Left ventricle myocardium inferior (tissue), 1 donor: Measurements from ENCODE around the gene EPX. TPM values are rescaled to one million over a fixed set of nuclear protein-coding genes. Genes with fewer than 3 reads are reported as not detected.

Source experiments
- DNase-seq: peaks from one replicate; pipeline ENCODE4 v3.0.0-alpha.2; 2020
- H3K27ac ChIP-seq: fragments of 200-600 bp; replicated peaks from 2 replicates; pipeline ENCODE4 v1.8.0; 2021
- H3K27me3 ChIP-seq: fragments of 200-600 bp; 2 replicates; pipeline ENCODE4 v1.8.0; 2021; ENCODE audit warnings: low read depth
- H3K36me3 ChIP-seq: fragments of 200-600 bp; 2 replicates; pipeline ENCODE4 v1.8.0; 2021
- H3K4me1 ChIP-seq: fragments of 200-600 bp; 2 replicates; pipeline ENCODE4 v1.8.0; 2021
- H3K4me3 ChIP-seq: fragments of 200-600 bp; 2 replicates; pipeline ENCODE4 v1.8.0; 2021; ENCODE audit warnings: mild to moderate bottlenecking, moderate library complexity
- H3K9me3 ChIP-seq: fragments of 200-600 bp; replicated peaks from 2 replicates; pipeline ENCODE4 v1.8.0; 2021
- intact Hi-C: fragments of 100-400 bp; cut with micrococcal nuclease; formaldehyde crosslinking; loops from one replicate; pipeline ENCODE4 v1.11.0; 2022
- total RNA-seq: library from RNA; stranded (reverse); fragmentation: NEBNext Ultra II Directional; extraction: Animal tissue kit (Norgen Biotek cat#: 25700); gene quantifications from one replicate; pipeline ENCODE4 v1.2.1, GENCODE V29; 2021
- TF ChIP-seq, protein P1 (sequence below): fragments of 200-600 bp; IDR thresholded peaks from 2 replicates; pipeline ENCODE4 v1.8.0; 2021; ENCODE audit warnings: antibody characterized with exemption, mild to moderate bottlenecking, borderline replicate concordance
- donor health status: DM: no; HTN: yes; CAD: no; lungs with severe emphysema.

The EPX gene
- total RNA-seq, 1 donor from 2014 or later = not detected

DNA sequence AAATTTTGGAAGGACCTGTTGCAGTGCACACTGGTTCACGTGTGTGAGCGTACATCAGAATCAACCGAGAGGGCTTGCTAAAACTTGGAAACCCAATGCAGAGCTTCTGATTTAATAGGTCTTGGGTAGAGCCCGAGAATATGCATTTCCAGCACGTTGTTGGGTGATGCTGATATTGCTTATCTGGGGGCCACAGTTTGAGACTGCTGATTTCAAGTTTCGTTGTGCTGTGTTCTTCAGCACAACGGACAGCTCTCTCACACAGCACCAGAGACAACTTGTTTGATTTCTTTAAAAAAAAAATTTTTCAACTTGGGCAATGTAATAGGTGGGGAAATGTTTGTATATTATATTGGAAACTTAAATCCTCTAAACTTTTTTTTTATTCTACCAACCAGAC is 16.3 kb upstream of the EPX start:
- DNase-seq = no peak
- intact Hi-C loops = no loop called here
- no peaks in the 10 kb centered on the region for H3K9me3 ChIP-seq
- H3K27me3 ChIP-seq = peaks cover 43% of the 10 kb centered on the region
- H3K36me3 ChIP-seq = no peaks in the 10 kb centered on the region
- TF ChIP-seq, protein P1, sequence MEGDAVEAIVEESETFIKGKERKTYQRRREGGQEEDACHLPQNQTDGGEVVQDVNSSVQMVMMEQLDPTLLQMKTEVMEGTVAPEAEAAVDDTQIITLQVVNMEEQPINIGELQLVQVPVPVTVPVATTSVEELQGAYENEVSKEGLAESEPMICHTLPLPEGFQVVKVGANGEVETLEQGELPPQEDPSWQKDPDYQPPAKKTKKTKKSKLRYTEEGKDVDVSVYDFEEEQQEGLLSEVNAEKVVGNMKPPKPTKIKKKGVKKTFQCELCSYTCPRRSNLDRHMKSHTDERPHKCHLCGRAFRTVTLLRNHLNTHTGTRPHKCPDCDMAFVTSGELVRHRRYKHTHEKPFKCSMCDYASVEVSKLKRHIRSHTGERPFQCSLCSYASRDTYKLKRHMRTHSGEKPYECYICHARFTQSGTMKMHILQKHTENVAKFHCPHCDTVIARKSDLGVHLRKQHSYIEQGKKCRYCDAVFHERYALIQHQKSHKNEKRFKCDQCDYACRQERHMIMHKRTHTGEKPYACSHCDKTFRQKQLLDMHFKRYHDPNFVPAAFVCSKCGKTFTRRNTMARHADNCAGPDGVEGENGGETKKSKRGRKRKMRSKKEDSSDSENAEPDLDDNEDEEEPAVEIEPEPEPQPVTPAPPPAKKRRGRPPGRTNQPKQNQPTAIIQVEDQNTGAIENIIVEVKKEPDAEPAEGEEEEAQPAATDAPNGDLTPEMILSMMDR = no peak
- H3K4me1 ChIP-seq = no peaks in the 10 kb centered on the region
- no peak overlapping the region for H3K27ac ChIP-seq
- H3K4me3 ChIP-seq = no peak overlapping the region

DNA sequence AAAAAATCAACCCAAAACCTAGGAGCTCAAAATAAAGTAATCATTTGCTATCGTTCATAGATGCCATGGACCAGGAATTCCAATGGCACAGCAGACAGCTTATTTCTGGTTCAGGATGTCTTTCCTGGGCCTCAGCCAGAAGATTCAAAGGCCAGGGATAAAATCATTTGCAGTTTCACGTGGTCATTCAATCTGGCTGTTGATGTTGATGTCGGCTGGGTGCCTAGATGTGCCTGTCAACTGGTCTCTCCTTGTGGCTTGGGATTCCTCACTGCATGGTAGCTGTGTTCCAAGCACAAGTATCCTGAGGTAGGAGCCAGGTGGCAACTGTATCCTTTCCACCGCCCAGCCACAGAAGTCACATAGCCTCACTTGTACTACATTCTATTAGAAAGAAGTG is 10.7 kb upstream of the EPX start:
- DNase-seq = no peak
- H3K36me3 ChIP-seq = no peaks in the 10 kb centered on the region
- TF ChIP-seq, protein P1 = no peak
- no peak overlapping the region for H3K27ac ChIP-seq
- peaks cover 33% of the 10 kb centered on the region for H3K27me3 ChIP-seq
- no peaks in the 10 kb centered on the region for H3K9me3 ChIP-seq
- intact Hi-C loops = no loop called here
- H3K4me3 ChIP-seq = no peak overlapping the region
- H3K4me1 ChIP-seq = no peaks in the 10 kb centered on the region

DNA sequence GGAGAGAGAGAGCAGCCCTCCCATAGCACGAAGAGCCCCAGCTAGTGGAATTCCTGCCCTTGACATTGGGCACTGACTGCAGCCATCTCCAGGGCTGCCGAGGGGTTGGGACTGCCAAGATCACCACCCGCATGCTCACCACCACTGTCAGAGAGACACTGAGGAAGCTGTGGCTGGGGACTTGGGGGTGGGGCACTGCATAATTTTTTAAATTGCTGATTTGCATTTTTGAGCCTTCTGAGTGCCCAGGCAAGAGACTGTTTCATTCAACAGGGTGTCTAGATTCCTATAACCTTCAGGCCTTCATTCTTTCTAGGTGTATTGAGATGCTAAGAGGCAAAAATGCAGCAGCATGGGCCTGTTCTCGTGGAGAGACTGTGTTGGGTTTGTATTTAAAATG is 9.0 kb upstream of the EPX start:
- intact Hi-C loops = no loop called here
- H3K36me3 ChIP-seq = no peaks in the 10 kb centered on the region
- H3K9me3 ChIP-seq = no peaks in the 10 kb centered on the region
- H3K27me3 ChIP-seq = peaks cover 33% of the 10 kb centered on the region
- TF ChIP-seq, protein P1 = no peak
- no peak overlapping the region for H3K27ac ChIP-seq
- H3K4me3 ChIP-seq = no peak overlapping the region
- H3K4me1 ChIP-seq = no peaks in the 10 kb centered on the region
- no peak for DNase-seq

DNA sequence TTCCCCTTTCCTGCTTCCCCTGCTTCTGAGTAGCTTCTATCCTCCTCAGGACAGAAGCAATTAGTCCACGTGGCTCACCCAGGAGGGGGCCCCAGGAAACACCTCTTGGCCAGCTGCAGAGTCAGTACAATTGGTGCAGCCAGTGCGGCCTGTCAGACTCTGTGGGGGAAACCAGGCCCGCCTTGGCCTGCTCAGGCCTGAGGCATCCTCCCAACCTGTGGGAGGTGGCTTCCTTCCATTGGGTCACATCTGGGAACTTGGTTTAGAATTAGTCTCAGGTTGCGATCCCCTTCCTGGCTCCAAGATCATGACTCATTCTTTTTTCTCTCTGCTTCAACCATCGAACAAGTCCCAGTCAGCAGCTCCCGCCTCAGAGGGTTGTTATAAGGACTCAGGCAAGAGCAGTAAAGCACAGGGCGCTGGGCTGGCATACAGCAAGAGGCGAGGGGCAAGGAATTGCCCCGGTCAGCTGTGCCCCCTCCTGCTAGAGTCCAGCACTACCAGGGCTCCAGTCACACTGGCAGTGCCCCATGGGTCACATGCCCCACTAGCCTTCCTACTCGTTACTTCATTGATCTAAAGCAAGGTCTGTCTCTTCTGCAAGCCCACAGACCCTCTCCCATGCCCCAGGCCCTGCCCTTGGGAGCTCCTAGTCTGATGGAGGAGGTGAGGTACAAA is 8.1 kb upstream of the EPX start:
- H3K27ac ChIP-seq = no peak overlapping the region
- TF ChIP-seq, protein P1 = no peak
- H3K4me1 ChIP-seq = peaks cover 1% of the 10 kb centered on the region
- H3K36me3 ChIP-seq = no peaks in the 10 kb centered on the region
- no peaks in the 10 kb centered on the region for H3K9me3 ChIP-seq
- DNase-seq = no peak
- intact Hi-C loops = no loop called here
- peaks cover 40% of the 10 kb centered on the region for H3K27me3 ChIP-seq
- no peak overlapping the region for H3K4me3 ChIP-seq

DNA sequence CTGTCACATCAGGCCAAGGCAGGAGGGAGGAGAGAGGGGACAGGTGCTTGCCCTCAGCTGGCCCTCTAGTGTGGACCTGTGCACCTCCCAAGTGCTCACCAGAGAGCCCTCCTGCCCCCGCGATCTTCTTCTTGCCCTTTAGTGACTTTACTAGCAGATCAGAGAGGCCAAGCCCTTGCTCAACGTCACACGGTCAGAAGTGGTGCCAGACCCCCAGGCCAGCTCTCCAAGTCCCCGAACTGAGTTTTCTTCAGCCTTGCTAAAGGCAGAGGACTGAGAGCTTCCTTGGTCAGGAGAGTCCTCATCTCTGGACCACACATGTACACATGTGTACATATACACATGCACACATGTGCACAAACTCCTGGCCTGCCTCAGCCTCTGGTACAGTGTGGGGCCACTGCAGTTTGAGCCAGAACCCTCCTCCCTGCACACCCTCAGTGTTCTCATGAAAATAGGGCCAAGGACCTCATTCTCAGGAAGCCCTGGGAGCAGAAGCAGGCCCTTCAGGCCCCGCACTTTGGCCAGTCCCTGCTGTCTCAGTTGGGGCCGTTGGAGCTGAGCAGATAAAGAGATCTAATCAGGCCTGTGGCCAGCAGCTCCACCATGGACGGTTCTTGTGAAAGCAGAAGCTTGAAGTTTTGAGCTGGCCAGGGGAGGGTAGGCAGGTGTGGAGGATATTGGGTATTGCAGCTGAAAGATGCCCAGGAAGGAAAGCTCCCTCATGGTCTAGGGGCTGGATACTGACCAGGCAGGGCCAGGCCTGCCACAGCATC is 7.4 kb upstream of the EPX start:
- TF ChIP-seq, protein P1 = no peak
- intact Hi-C loops = no loop called here

More for the DNA sequence above, 7.4 kb upstream of the EPX start:
- peaks cover 47% of the 10 kb centered on the region for H3K27me3 ChIP-seq
- no peak overlapping the region for H3K27ac ChIP-seq
- H3K9me3 ChIP-seq = no peaks in the 10 kb centered on the region
- DNase-seq = no peak
- H3K4me3 ChIP-seq = no peak overlapping the region
- H3K36me3 ChIP-seq = no peaks in the 10 kb centered on the region
- H3K4me1 ChIP-seq = peaks cover 8% of the 10 kb centered on the region
